Nephron progenitor cell (in vitro differentiated cells): ENCODE measurements around the gene HLA-DMB.

ENCODE experiments used
- DNase-seq: peaks from one replicate; pipeline ENCODE4 v3.0.0; 2021
- H3K27ac Mint-ChIP-seq: 2 replicates; pipeline ENCODE4 v1.8.0; 2021; ENCODE audit warnings: mild to moderate bottlenecking, moderate library complexity, mixed read lengths
- H3K27me3 Mint-ChIP-seq: 2 replicates; pipeline ENCODE4 v1.8.0; 2021; ENCODE audit warnings: mild to moderate bottlenecking, low read depth, mixed read lengths; ENCODE audit not compliant: poor library complexity
- H3K36me3 Mint-ChIP-seq: 2 replicates; pipeline ENCODE4 v1.8.0; 2021; ENCODE audit warnings: low read depth, mixed read lengths
- H3K4me1 Mint-ChIP-seq: 2 replicates; pipeline ENCODE4 v1.8.0; 2021; ENCODE audit warnings: mixed read lengths
- H3K4me3 Mint-ChIP-seq: 2 replicates; pipeline ENCODE4 v1.8.0; 2021; ENCODE audit warnings: mild to moderate bottlenecking, moderate library complexity, mixed read lengths
- H3K9me3 Mint-ChIP-seq: 2 replicates; pipeline ENCODE4 v1.8.0; 2021; ENCODE audit warnings: mild to moderate bottlenecking, moderate library complexity, mixed read lengths
- TF ChIP-seq, protein P1 (sequence below): fragments of 200-600 bp; sonication (generic); IDR thresholded peaks from 2 replicates; pipeline ENCODE4 v1.5.0; 2021; ENCODE audit warnings: antibody characterized with exemption

The HLA-DMB gene

DNA sequence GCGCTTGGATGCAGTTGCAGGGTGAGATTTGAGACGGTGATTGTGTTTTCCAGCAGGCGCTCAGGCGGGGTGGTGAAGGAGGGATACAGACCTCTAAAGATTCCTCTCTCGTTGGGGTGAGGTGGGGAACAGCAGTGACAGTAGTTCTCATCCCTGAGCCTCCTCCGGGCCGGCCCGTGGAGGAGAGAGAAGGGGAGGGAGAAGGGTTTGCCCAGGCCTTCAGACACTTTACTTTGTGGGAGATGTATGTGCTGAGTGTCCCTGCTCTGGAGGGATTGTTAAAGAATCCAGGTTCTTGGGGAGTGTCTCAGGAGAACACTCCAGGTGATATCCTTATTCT, 45.9 kb downstream of the HLA-DMB start:
- Mint-ChIP-seq H3K27me3 (peaks cover 13% of the 10 kb centered on the region), H3K4me3 (peak overlapping the region; percentile 96), H3K4me1 (peaks cover 31% of the 10 kb centered on the region), H3K27ac (peak overlapping the region; percentile 72), H3K9me3 (no peaks in the 10 kb centered on the region), H3K36me3 (peaks cover 19% of the 10 kb centered on the region)
- TF ChIP-seq, protein P1, sequence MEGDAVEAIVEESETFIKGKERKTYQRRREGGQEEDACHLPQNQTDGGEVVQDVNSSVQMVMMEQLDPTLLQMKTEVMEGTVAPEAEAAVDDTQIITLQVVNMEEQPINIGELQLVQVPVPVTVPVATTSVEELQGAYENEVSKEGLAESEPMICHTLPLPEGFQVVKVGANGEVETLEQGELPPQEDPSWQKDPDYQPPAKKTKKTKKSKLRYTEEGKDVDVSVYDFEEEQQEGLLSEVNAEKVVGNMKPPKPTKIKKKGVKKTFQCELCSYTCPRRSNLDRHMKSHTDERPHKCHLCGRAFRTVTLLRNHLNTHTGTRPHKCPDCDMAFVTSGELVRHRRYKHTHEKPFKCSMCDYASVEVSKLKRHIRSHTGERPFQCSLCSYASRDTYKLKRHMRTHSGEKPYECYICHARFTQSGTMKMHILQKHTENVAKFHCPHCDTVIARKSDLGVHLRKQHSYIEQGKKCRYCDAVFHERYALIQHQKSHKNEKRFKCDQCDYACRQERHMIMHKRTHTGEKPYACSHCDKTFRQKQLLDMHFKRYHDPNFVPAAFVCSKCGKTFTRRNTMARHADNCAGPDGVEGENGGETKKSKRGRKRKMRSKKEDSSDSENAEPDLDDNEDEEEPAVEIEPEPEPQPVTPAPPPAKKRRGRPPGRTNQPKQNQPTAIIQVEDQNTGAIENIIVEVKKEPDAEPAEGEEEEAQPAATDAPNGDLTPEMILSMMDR: no peak
- DNase-seq: no peak

DNA sequence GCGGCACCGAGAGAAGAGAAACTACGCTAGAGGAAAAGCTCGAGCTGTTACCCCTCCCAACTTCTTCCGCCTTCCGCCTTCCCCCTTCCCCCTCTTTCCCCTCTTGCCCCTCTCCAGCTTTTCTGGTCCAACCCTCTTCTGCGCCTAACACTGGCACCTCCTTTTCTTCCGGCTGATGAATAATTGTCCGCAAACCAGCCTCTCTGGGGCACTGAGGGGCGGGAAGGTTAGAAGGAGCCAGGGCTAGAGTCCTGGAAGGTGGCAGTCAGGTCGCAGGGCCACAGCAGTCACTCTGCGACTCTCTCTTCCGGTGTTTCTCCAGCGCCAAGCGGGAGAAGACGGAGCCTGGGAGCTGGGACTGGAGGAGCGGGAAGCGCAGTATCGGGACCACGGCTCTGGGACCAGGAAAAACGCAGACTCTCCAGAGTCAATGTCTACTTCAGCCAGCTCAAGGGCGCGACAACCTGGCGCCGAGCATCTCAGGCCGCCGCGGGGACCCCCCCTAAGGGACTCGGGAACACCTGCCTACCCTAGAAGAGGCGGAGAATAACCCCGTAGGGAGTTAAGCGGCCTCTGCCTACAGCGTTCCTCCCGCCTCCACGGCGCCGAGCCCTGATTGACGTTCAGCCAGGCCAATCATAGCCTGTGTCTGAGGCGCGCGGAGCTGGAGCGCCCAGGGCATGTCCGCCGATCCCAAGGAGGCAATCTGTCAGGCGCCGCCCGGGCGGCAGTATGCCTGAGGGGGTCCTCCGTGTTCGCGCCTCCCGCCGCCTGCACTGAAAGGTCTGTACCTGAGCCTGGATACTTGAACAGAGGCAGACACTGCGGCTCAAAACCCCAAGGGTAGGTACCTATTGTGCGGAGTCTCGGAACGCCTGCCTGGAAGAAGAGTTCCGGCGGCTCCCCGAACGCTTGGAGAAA, 46.5 kb downstream of the HLA-DMB start:
- H3K4me3 Mint-ChIP-seq: peak overlapping the region; percentile 96
- DNase-seq: peak; percentile 98
- H3K4me1 Mint-ChIP-seq: peaks cover 31% of the 10 kb centered on the region
- TF ChIP-seq, protein P1: no peak
- H3K27ac Mint-ChIP-seq: peak overlapping the region; percentile 99
- H3K36me3 Mint-ChIP-seq: peaks cover 16% of the 10 kb centered on the region
- H3K9me3 Mint-ChIP-seq: no peaks in the 10 kb centered on the region
- peaks cover 13% of the 10 kb centered on the region for H3K27me3 Mint-ChIP-seq

DNA sequence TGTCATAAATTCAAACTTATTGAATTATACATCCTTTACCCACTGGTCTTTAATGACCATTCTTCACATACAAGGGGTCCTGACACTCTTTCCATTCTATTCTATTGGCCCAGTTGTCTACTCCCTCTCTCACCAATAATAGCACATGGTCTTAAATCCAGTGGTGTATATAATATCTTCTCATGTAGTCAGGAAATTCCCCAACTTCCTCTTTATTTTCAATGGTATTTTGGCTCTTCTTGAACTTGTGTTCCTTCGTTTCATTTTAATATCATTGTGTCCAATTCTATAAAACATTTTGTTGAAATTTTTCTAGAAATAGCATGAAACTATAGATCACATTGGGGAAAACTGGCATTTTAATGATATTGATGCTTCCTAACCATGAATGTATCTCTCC, 50.0 kb downstream of the HLA-DMB start:
- Mint-ChIP-seq H3K27ac (no peak overlapping the region), H3K4me3 (no peak overlapping the region), H3K36me3 (no peaks in the 10 kb centered on the region), H3K27me3 (peaks cover 36% of the 10 kb centered on the region), H3K9me3 (no peaks in the 10 kb centered on the region), H3K4me1 (peaks cover 25% of the 10 kb centered on the region)
- no peak for DNase-seq
- TF ChIP-seq, protein P1: no peak

DNA sequence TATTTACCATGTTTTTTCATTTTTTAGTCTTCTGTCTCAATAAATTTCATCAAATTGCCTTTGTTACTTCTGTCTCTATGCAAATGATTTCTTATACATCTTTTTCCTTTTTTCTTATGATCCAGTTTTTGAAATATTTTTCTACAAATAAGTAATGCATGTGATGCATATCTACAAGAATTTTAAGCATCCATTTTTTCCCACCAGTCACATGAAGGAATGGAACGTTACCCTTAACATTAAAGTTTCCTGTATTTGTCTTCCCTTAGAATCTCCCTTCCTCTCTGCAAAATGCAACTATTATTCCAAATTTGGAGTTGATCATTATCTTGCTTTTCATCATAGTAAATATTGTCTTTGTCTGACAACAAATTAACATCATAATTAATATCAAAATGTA, 51.3 kb downstream of the HLA-DMB start:
- Mint-ChIP-seq H3K4me3 (no peak overlapping the region), H3K9me3 (no peaks in the 10 kb centered on the region), H3K27me3 (peaks cover 41% of the 10 kb centered on the region), H3K4me1 (peaks cover 13% of the 10 kb centered on the region), H3K27ac (no peak overlapping the region), H3K36me3 (no peaks in the 10 kb centered on the region)
- TF ChIP-seq, protein P1: no peak
- DNase-seq: no peak

DNA sequence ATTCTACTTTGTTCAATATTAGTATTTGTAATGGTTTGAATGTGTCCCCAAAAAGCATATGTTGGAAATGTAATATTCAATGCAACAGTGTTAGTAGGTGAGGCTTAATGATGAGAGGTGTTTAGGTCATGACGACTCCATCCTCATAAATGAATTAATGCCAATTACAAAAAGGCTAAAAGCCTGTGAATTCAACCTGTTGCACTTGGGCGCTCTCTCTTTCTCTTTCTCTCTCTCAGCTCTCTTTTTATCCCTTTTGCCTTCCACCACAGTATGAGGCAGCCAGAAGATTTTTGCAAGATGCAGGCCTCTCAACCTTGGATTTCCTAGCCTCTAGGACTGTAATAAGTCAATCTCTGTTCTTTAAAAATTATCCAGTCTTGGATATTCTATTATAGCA, 52.3 kb downstream of the HLA-DMB start:
- peaks cover 41% of the 10 kb centered on the region for H3K27me3 Mint-ChIP-seq
- TF ChIP-seq, protein P1: no peak

DNA sequence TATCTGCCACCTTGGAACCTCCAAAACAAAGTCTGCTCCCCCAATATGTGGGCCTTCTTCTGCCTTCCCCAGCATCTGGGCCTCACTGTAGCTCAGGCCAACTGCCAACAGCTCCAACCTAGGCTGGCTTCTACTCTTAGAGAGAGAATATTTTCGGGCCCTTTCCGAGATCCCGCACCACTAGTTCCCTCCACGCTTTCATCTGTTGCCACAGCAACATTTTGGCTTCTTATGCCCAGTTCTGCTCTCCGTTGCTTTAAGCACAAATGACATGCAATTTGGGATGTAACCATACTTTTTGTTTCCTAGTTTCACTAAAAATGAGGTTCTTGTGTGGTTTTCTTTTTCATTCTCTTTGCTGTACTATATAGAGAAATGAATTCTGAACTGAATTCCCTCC, 53.2 kb downstream of the HLA-DMB start:
- no peak overlapping the region for H3K27ac Mint-ChIP-seq
- peaks cover 40% of the 10 kb centered on the region for H3K27me3 Mint-ChIP-seq
- no peaks in the 10 kb centered on the region for H3K9me3 Mint-ChIP-seq
- no peaks in the 10 kb centered on the region for H3K36me3 Mint-ChIP-seq
- H3K4me1 Mint-ChIP-seq: peaks cover 14% of the 10 kb centered on the region
- TF ChIP-seq, protein P1: no peak
- DNase-seq: no peak
- H3K4me3 Mint-ChIP-seq: no peak overlapping the region

More for the DNA sequence above, 52.3 kb downstream of the HLA-DMB start:
- H3K36me3 Mint-ChIP-seq: no peaks in the 10 kb centered on the region
- H3K4me3 Mint-ChIP-seq: no peak overlapping the region
- no peak for DNase-seq
- H3K27ac Mint-ChIP-seq: no peak overlapping the region
- no peaks in the 10 kb centered on the region for H3K9me3 Mint-ChIP-seq
- H3K4me1 Mint-ChIP-seq: peaks cover 15% of the 10 kb centered on the region
